CD1c-positive myeloid dendritic cell (primary cell): ENCODE data around the gene LRTM2.
A peak's percentile ranks its signal among the peaks of the same experiment; 100 is the strongest.

Experiments used
- DNase-seq: peaks from one replicate; pipeline ENCODE4 v3.0.0-alpha.2; 2016; ENCODE audit errors: extremely low spot score

The LRTM2 gene

GRCh38 chr12:1842183-1842904, 22.0 kb downstream of the LRTM2 start:
- peak; percentile 90 for DNase-seq

- no peak for DNase-seq
Measured at GRCh38 chr12:1842905-1843640, 22.7 kb downstream of the LRTM2 start.

GRCh38 chr12:1843641-1844005, 23.3 kb downstream of the LRTM2 start:
- DNase-seq = no peak

- no peak for DNase-seq
Measured at GRCh38 chr12:1844223-1844622, 23.9 kb downstream of the LRTM2 start.

DNA sequence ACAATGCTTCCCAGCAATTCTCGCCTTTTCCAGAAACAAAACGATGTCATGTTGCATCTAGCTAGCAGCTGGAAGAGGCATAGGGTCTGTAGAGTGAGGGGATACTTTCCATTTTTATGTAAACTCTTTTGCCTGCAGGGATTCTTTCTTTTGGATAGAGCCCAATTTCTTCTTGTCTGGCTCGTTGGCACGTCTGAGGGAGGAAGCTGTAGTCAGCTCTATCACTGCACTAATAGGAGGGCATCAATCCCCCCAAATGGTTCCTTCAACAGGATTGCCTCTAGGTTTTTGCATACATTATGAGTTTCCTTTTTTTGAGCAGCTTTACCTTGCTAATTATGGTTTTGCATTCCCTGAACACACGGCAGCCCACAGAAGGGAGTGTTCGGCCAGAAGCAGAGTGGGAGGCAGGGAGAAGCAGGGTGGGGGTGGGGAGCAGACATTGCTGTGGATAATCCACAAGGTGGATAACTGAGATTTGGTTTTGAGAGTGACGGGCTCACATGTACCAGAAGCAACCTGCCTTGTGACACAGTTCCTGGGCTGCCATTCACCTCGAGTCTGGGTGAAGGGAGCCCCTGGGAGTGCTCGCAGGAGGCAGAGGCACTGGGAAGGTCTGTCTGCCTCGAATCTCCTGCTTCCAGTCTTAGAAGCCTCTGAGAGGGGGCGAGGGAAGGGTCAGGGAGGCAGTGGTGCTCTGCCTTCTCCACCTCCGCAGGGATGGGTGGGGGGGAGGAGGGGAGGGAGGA, 24.5 kb downstream of the LRTM2 start:
- no peak for DNase-seq

- DNase-seq = no peak
Measured at GRCh38 chr12:1845427-1845826, 25.1 kb downstream of the LRTM2 start.

DNA sequence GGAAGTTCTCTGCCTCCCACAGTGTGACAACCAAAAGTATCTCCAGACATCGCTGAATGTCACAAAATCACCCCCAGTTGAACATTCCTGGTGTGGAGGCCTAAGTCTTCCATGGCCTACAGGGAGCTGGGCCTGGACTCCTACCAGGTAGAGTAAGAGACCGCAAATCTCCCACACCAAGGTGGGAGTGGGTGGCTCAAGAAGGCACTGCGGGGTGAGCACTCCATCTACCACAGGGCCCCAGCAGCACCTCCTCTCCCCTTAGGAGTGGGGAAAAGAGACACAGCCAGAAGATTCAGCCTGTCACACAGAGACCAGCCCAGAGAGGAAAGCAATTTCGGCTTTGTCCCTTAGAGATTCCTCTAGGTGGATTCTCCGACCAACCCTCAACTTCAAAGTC, 25.5 kb downstream of the LRTM2 start:
- DNase-seq = no peak

DNA sequence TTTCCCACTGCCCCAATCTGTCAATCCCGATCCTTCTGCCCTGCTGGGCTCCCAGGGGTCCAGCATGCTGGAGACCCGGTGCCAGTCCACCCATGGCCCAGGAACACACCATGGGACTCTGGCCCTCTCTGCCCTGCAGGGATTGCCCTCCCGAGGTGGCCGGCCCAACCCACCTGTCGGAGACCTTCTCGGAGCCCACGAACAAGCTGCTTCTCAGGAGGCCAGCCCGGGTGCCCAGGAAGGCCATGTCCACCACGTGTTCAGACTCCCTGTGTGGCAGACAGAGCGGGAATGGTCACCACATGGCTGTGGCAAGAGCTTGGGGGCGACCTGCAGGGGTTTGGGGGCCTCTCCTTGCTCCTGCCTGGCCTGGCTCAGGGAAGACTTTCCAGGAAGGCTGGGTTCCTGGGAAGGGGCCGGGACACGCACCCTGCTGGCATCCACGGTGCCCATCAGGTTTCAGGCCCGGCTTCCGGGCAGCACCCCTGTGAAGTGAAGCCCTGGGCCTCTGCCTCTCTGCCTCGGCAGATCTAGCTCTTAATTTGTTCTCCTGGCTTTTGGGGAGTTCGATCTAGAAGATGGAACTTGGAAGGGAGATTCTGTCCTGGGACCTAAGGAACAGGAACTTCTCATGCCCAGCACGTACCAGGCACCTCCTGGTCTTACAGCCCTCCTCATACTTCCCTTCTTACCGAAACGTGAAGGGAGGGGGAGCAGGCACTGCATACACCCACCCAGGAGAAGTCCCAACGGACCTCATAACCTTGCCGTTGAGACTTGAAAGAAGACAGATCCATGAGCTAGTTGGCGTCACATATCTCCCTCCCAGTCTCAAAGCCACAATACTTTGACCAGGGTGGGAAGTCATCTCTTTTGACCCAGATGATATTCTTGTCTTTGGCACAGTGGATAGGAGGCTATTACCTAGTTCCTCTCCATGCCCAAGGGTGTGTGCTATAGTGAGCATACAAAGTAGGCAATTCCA, 26.3 kb downstream of the LRTM2 start:
- peak; percentile 42 for DNase-seq

- no peak for DNase-seq
Measured at GRCh38 chr12:1847411-1847810, 27.0 kb downstream of the LRTM2 start.

DNA sequence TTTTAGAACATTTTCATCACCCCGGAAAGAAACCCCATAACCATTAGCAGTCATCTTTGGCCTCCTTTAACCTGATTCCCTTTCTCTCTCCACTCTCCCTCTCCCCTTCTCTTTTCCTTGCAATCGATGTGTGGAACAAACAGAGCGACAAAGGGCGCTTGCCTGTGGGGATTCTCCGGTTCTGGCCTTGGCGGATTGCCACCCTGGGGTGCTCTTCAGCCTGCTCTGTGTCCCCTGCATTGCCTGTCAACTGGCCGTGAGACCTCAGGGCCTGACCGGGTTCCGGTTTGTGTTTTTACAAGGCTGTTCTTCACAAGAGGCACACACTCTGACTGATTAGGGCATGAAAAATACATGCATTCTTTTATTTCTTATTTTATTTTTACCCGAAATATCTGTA, 27.8 kb downstream of the LRTM2 start:
- DNase-seq = no peak

GRCh38 chr12:1848745-1849144, 28.4 kb downstream of the LRTM2 start:
- DNase-seq = no peak

- DNase-seq = no peak
Measured at GRCh38 chr12:1851151-1851701, 30.9 kb downstream of the LRTM2 start.

GRCh38 chr12:1852076-1852475, 31.7 kb downstream of the LRTM2 start:
- peak; percentile 10 for DNase-seq

DNA sequence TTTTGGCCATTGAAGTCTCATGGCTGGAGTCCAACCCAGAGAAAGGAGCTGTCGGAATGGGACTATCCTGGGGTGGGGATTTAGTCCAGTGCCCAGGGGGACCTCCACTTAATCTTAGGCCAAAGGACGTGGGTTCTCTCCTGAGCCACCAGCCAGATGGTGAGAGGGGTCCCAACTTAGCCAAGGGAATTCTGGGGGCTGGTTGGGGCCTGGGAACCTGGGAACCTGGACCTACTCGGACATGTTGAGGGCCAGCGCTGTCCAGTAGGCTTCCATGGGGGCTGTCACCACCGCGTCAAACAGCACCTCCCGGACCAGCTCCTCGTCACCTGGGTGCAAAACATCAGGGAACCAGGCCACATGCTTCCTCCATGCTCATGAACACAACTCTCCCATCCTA, 33.4 kb downstream of the LRTM2 start:
- DNase-seq = no peak

DNA sequence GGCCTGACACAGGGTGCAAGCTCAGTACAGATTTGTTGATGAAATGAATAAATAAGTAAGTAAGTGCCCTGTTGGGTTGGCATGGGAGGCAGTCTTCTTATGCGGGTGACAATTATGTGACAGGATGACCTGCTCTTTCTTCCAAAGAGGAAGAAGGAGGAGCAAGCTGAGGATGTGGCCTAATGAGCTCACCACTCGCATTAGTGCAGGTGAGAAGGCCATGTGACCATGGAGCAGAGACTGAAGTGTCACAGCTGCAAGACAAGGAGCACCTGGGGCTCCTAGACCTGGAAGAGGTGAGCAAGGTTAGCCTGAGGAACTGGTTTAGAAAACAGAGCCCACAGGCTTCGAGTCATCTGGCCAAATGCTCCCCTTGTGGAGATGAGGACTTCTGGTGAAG, 34.9 kb downstream of the LRTM2 start:
- DNase-seq = no peak

DNA sequence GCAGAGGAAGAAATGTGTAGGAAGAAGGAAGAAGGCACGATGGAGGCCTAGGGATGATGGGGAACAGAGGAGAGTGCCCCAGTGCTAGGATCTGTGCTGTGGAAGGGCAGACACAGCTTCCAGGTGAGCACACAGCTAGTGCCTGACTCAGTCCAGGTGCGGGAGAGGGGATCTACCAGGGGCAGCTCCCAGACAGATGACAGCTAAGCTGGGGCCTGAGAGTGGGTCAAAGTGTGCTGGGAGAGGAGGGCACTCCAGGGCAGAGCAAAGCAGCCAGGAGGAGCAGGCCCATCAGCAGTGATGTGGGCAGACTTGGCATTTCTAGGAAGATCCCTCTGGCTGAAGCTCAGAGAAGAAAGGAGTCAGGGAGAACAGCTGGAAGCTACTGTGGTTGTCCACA, 36.7 kb downstream of the LRTM2 start:
- DNase-seq = no peak

DNA sequence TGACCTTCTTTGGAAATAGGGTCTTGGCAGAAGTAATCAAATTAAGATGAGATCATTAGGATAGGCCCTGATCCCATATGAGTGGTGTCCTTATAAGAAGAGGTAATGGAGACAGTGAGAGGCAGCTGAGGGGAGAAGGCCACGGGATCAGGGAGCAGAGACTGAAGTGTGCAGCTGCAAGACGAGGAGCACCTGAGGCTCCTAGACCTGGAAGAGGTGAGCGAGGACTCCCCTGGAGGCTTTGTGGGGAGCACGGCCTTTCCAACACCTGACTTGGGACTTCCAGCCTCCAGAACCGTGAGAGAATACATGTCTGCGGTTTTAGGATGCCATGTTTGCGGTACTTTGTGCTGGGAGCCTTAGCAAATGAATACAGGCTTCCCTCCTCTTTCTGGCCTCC, 37.5 kb downstream of the LRTM2 start:
- no peak for DNase-seq

DNA sequence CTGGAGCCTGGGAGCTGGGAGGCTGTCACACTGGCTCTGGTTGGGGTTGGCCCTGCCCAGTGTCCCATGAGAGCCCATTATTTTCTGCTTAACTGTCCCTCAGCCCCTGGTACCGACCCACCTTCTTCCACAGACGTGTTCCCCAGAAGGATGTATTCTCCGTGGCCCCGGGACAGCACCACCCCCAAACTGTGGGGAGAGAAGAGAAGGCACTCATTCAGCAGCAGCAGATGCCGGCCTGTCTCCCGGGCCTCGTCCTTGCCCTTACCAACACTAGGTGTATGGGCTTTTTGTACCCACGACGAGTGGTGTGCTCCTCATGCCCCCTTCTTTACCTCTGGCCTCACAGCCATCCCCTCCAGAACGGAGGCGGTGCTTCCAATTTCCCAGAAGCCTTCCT, 38.1 kb downstream of the LRTM2 start:
- DNase-seq = no peak

DNA sequence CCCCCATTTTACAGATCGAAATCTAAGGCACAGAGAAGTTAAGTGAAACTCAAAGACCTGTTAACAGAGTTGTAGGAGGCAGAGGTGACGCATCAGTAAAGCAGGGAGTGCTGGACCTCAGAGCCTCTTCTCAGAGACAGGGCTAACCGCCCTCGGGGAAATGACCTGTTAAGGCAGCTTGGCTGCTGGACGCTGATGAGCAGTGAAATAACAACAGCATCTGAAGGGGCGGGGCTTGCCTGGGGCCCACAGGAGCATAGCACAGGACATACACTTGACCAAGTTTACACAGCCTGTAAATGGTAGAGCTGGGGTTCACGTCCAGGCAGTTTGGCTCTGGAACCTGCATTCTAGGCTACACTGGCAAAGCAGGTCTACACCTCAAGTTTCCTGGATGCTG, 39.3 kb downstream of the LRTM2 start:
- DNase-seq = no peak

DNA sequence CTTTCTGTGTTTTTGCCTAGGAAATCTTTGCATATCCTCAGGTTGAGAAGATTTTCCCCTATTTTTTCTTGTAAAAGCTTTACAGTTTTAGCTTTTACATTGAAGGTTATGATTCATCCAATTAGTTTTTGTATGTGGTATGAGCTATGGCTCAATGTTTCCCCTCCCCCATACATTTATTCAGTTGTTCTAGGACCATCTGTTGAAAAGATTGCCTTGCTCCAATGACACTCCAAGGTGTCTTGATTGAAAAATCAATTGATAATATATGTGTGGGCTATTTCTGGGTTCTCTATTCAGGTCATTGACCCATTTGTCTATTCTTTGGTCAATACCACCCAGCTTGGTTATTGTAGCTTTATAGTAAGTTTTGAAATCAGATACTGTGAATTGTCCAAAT, 42.6 kb downstream of the LRTM2 start:
- no peak for DNase-seq

DNA sequence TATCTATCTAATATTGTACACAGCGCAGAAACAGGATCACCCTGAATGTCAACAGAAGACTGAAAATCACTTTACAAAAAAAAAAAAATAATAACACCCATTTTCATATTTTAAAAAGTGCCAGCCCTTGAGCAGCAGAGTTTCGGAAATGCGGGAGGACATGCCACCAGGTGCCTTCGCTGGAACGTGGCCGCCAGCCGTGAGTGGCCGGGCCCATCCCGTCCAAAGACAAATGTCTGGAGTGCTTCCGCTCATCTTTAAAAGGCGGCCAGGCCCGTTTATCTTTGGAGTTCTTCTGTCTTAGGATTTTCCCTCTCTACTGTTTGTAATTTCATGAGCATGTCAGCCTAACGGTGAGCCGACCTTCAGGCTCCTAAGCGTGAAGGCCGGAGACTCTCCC, 43.5 kb downstream of the LRTM2 start:
- no peak for DNase-seq
